GM12873 (cell line): ENCODE measurements around the gene PDE6C.

Source experiments
- TF ChIP-seq, protein P1 (sequence below): IDR thresholded peaks from 2 replicates; pipeline ENCODE4 v1.5.1; 2012; ENCODE audit warnings: low read depth, mild to moderate bottlenecking, moderate library complexity, low read length, control low read depth; ENCODE audit not compliant: insufficient read depth; ENCODE audit errors: missing control alignments

Gene PDE6C

DNA sequence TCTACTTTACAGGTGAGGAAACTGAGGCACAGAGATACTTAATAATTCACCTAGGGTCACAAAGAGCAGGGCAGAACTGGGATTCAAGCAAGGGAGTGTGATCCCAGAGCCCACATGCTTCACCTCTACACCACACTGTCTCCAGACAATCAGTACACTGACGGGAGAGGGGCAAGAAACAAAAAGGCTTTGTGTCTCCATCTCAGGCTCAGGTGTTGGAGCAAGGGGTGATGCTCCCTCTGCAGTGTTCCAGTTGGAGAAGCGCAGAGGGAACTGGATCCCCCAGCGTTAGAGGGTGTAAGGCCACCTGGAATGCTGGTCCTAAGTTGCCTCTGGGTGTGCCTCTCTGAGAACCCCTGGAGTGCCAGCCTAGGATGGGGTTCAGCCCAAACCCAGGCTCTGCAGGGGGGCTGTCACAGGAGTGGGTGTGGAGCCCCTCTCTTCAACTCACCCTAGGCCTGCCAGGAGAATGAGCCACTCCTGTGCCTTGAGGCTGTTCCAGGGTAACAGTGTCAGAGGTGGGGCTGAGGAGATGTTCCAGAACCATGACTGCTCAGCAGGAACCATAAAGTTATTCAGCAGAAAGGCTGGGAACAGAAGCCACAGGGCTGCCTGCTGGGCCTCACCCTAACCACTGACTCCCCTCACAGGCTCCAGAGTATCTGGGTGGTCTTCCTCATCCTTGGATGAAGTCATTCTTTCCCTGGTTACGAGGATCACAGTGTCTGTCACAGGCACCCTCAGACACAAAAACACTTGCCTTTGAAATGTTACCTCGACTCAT is 16.8 kb upstream of the PDE6C start:
- TF ChIP-seq, protein P1, sequence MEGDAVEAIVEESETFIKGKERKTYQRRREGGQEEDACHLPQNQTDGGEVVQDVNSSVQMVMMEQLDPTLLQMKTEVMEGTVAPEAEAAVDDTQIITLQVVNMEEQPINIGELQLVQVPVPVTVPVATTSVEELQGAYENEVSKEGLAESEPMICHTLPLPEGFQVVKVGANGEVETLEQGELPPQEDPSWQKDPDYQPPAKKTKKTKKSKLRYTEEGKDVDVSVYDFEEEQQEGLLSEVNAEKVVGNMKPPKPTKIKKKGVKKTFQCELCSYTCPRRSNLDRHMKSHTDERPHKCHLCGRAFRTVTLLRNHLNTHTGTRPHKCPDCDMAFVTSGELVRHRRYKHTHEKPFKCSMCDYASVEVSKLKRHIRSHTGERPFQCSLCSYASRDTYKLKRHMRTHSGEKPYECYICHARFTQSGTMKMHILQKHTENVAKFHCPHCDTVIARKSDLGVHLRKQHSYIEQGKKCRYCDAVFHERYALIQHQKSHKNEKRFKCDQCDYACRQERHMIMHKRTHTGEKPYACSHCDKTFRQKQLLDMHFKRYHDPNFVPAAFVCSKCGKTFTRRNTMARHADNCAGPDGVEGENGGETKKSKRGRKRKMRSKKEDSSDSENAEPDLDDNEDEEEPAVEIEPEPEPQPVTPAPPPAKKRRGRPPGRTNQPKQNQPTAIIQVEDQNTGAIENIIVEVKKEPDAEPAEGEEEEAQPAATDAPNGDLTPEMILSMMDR: no peak

DNA sequence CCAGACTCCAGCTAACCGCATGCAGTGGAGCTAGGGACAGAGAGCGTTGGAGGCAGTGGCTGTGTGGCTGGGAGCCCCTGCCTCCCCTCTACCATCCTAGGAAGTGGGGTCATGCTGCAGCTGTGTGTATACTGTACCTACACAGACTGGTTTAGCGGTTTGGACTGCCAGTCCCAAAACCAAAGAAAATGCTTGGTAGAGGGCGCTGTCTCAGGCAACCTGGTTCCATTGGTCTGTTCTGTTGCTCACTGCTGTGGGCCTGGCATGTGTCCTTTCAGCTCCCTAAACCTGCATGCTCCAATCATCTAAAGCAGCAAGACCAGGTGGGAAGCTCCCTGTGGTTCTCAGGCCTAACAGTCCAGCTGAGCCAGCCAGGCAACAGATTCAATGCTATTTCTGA is 15.8 kb upstream of the PDE6C start:
- TF ChIP-seq, protein P1: peak; percentile 21

DNA sequence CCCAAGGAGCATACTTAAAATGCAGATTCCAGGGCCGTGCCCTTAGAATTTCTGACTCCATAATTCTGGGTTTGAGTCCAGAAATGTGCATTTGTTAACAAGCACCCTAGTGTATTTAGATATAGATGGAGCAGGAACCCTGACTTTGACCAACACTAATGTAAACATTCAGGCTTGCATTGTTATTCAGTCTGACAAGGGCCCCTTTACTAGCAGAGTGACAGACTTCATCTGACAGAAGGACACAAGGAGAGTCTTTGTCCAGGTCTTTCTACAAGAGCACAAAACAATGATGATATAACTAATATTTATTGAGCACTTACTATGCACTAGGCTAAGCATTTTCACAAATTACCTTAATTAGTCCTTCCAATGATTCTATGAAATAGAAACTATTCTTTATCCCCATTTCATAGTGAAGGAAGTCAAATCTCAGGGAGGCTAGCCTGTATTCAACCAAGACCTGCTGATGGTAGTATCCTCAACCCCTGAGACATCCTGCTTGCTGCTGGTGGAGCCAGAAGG is 15.2 kb upstream of the PDE6C start:
- TF ChIP-seq, protein P1: no peak

DNA sequence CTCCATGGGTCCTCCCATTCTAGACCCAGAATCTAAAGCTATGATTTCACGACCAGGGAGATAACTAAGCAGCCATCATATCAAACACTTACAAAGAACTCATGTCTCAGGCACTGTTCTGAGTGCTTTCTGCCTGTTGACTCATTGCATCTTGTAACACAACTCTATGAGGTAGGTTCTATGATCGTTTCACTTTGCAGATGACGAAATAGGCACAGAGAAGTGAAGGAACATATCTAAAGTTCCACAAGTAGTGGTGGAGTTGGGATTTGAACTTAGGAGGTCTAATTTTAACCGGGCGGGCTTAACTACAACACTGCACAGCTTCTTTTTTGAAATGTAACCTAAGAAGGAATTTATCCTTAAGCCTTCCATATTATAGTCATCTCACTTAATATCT is 14.2 kb upstream of the PDE6C start:
- TF ChIP-seq, protein P1: no peak

DNA sequence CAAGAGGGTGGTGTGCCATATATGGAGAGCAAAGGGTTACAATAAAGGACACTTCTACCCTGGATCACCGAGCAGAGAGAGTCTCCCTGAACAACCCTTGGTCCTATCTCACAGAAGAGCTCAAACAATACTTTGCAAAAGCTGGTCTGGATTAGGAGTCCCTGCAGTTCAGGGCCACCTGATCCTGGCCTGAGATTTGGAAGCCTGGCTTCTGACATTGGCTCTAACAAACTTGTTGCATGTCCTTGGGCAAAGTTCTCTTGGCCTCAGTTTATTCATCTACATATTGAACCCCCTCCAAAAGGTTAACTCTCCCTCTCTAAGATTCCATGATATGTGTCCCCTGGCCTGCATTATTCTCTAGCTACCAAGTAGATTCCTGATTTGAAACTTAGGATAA is 13.0 kb upstream of the PDE6C start:
- TF ChIP-seq, protein P1: no peak

DNA sequence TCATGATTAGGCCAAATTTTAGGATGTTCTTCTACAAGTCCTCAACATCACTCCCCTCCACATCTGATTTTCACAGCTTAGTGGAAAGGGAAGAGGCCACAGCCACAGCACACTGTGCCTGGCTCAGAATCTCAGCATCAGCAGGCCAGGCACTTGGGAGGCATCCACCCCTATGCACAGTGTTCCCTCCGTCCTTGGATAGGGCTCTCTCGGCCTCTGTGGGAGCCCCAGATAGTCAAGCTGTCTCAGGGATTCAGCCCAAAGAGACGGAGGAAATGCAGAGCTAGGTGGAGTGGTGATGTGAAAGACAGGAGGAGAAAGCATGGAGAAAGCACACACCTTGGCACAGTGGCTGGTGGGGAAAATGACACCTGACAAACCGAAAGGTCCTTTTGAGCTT is 12.6 kb upstream of the PDE6C start:
- TF ChIP-seq, protein P1: no peak

DNA sequence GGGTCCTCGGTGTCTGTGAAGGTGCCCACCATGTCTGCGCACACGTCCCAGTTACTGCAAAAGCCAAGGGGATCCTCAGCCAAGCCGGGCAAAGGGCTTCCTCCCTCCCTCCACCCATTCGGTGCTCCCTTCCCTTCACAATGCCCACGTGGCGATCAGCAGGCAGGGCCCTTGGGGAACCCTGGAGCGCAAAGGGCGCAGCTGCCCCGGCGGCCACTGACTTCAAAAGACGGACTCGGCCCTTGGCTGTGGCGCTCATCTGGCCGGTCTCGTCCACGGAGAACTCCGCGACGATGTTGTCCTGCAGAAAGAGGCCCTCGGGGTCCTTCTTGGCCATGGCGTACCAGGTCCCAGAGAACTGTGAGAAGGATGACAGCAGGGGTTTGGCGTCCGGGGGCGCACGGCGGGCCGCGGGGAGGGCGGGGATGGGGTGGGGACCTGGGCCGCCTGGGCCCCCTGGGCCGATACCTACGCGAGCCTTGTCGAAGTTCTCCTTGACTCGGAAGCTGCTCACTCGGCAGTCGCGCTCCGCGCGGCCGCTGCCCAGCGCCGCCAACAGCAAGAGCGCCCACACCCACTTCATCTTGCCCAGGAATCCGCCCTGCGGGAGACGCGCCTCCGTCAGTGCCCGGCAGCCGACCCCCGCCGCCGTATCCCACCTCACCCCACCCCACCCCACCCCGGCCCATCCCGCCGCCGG is 11.7 kb upstream of the PDE6C start:
- TF ChIP-seq, protein P1: no peak
